Smooth muscle cell (in vitro differentiated cells): ENCODE measurements around the gene ATP5F1D. TPM values are rescaled to one million over a fixed set of nuclear protein-coding genes. Genes with fewer than 3 reads are reported as not detected.

Experiments used
- DNase-seq: peaks from one replicate; lab custom pipeline; 2025; ENCODE audit not compliant: unreplicated experiment; lab: John Stamatoyannopoulos, UW
- H2AFZ ChIP-seq: fragments of 200-600 bp; sonication (generic); 2 replicates; pipeline ENCODE4 v1.6.0; 2016; ENCODE audit warnings: antibody characterized with exemption, low read depth, mild to moderate bottlenecking
- H3F3A ChIP-seq: fragments of 200-600 bp; sonication (generic); 2 replicates; pipeline ENCODE4 v1.6.0; 2017; ENCODE audit warnings: antibody characterized with exemption, low read depth
- H3K27ac ChIP-seq: fragments of 200-600 bp; sonication (generic); 2 replicates; pipeline ENCODE4 v1.5.1; 2016; ENCODE audit warnings: low read depth, mild to moderate bottlenecking
- H3K27me3 ChIP-seq: fragments of 200-600 bp; sonication (generic); 2 replicates; pipeline ENCODE4 v1.6.1; 2016; ENCODE audit warnings: low read depth, mild to moderate bottlenecking
- H3K36me3 ChIP-seq: fragments of 200-600 bp; sonication (generic); 2 replicates; pipeline ENCODE4 v1.5.1; 2016; ENCODE audit warnings: low read depth
- H3K4me1 ChIP-seq: fragments of 200-600 bp; sonication (generic); 2 replicates; pipeline ENCODE4 v1.5.1; 2016; ENCODE audit warnings: low read depth
- H3K4me2 ChIP-seq: fragments of 200-600 bp; sonication (generic); 2 replicates; pipeline ENCODE4 v1.6.0; 2016; ENCODE audit warnings: mild to moderate bottlenecking
- H3K4me3 ChIP-seq: fragments of 200-600 bp; sonication (generic); 2 replicates; pipeline ENCODE4 v1.5.1; 2016; ENCODE audit warnings: mild to moderate bottlenecking
- H3K79me2 ChIP-seq: fragments of 200-600 bp; sonication (generic); 2 replicates; pipeline ENCODE4 v1.6.0; 2016; ENCODE audit warnings: low read depth, mild to moderate bottlenecking
- H3K9ac ChIP-seq: fragments of 200-600 bp; sonication (generic); 2 replicates; pipeline ENCODE4 v1.6.0; 2016; ENCODE audit warnings: low read depth
- H3K9me3 ChIP-seq: fragments of 200-600 bp; sonication (generic); replicated peaks from 2 replicates; pipeline ENCODE4 v1.5.1; 2016; ENCODE audit warnings: low read depth
- H4K20me1 ChIP-seq: fragments of 200-600 bp; sonication (generic); 2 replicates; pipeline ENCODE4 v1.6.0; 2016; ENCODE audit warnings: low read depth
- WGBS: methylation state at CpG from one replicate; pipeline ENCODE4 v1.1.7; 2016; ENCODE audit warnings: low lambda C conversion rate; 5-methylcytosine and 5-hydroxymethylcytosine counted together
- polyA plus RNA-seq: library from polyadenylated mRNA; unstranded; fragments of >200 nt; fragmentation: Nextera tagmentation; extraction: Ambion mirVana; gene quantifications from 2 replicates; pipeline ENCODE4 v1.2.1, GENCODE V29; 2016
- total RNA-seq: library from RNA; depleted of rRNA; stranded (reverse); fragments of >200 nt; gene quantifications from 2 replicates; pipeline ENCODE4 v1.2.3, GENCODE V29; 2014
- TF ChIP-seq, protein P1 (sequence below): fragments of 200-600 bp; sonication (generic); IDR thresholded peaks from 2 replicates; pipeline ENCODE4 v1.5.1; 2017; ENCODE audit warnings: borderline replicate concordance, mild to moderate bottlenecking, antibody characterized with exemption; ENCODE audit not compliant: insufficient read depth, poor library complexity, severe bottlenecking

Gene ATP5F1D
- total and polyA plus RNA-seq, 2 experiments from 2014 or later, result 68.8 to 272 TPM

DNA sequence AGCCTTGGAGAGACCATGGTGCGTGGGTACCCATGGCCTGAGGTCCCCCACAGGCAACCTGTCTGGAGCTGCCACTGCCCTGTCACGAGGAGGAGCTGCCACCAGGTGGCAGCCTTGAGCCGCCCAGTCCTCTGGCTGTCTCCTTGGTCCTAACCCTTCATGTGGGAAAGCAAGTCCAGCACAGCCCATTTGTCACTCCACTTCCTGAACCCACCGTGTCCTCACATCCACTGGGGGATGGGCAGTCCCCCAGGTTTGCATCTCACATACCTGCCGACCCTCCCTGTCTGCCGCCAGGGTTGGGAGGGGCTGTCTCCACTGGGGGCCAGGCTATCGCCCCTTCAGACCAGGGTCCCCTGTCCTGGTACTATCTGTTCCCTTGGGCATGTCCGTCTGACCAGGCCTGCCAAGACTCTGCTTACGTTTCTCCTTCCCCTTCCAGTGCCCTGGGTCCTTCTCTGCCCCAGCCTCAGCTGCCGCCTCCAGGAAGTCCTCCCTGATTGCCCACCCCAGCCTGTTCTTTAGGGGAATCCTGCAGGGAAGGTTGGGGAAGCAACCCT, 38.3 kb downstream of the ATP5F1D start:
- 48% methylated on average over 10 of the region's 10 CpGs for WGBS
- Histone ChIP-seq H3F3A (peaks cover 3% of the 10 kb centered on the region), H3K4me1 (peaks cover 13% of the 10 kb centered on the region), H3K27me3 (no peaks in the 10 kb centered on the region), H4K20me1 (peaks cover 8% of the 10 kb centered on the region), H3K27ac (no peak overlapping the region), H3K36me3 (no peaks in the 10 kb centered on the region), H3K9ac (no peak overlapping the region), H2AFZ (no peak overlapping the region), H3K9me3 (no peaks in the 10 kb centered on the region), H3K4me3 (no peak overlapping the region), H3K4me2 (no peak overlapping the region), H3K79me2 (peaks cover 17% of the 10 kb centered on the region)
- DNase-seq, result peak; percentile 53
- TF ChIP-seq, protein P1, sequence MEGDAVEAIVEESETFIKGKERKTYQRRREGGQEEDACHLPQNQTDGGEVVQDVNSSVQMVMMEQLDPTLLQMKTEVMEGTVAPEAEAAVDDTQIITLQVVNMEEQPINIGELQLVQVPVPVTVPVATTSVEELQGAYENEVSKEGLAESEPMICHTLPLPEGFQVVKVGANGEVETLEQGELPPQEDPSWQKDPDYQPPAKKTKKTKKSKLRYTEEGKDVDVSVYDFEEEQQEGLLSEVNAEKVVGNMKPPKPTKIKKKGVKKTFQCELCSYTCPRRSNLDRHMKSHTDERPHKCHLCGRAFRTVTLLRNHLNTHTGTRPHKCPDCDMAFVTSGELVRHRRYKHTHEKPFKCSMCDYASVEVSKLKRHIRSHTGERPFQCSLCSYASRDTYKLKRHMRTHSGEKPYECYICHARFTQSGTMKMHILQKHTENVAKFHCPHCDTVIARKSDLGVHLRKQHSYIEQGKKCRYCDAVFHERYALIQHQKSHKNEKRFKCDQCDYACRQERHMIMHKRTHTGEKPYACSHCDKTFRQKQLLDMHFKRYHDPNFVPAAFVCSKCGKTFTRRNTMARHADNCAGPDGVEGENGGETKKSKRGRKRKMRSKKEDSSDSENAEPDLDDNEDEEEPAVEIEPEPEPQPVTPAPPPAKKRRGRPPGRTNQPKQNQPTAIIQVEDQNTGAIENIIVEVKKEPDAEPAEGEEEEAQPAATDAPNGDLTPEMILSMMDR, result peak; percentile 87

DNA sequence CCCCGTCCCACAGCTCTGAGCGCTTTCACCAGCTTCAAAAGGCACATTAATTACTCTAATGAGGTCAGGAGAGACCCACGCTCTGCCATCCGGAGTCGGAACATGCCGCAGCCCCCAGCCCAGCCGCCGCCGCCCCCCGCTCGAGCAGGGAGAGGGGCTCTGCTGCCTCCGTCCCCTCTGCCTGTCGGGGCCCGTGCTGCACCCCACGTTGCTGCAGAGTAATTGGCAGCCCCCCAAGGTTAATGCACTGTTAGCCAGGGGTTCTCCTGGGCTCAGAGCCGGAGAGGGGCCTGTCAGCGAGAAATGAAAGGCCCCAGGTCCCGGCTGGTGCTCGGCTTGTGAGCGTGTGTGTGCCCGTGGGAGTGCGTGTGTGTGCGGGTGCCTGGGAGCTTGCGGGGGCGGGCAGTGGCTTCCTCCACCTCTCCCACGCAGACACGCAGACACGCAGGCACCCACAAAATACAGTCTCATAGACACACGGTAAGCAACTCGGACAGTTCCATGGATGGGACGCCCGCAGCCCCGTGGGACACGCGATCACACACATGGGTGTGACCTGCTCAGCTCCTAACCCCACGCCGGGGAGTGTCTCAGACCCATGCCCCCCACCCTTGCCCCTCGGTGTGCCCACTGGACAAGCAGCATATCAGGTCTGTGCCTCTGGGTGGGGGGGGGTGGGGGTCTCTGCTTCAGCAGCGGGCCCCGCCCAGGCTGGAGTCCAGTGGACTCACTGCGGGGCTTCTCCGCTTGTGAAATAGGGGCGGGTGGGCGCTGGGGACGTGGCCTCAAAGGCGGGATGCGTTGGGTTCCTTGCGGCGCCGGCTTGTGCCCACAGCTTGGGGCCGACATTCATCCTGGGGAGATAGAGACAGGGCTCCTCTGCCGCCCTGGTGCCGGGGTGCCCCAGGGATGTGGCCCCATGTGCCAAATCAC, 39.4 kb downstream of the ATP5F1D start:
- Histone ChIP-seq H3K27me3 (no peaks in the 10 kb centered on the region), H3K36me3 (no peaks in the 10 kb centered on the region), H3K9me3 (no peaks in the 10 kb centered on the region), H3F3A (no peaks in the 10 kb centered on the region), H2AFZ (no peak overlapping the region), H3K79me2 (peaks cover 15% of the 10 kb centered on the region), H3K4me2 (no peak overlapping the region), H3K27ac (no peak overlapping the region), H4K20me1 (peaks cover 8% of the 10 kb centered on the region), H3K9ac (no peak overlapping the region), H3K4me1 (peaks cover 9% of the 10 kb centered on the region), H3K4me3 (no peak overlapping the region)
- WGBS, result 95% methylated on average over 53 of the region's 53 CpGs
- TF ChIP-seq, protein P1, result no peak
- no peak for DNase-seq

DNA sequence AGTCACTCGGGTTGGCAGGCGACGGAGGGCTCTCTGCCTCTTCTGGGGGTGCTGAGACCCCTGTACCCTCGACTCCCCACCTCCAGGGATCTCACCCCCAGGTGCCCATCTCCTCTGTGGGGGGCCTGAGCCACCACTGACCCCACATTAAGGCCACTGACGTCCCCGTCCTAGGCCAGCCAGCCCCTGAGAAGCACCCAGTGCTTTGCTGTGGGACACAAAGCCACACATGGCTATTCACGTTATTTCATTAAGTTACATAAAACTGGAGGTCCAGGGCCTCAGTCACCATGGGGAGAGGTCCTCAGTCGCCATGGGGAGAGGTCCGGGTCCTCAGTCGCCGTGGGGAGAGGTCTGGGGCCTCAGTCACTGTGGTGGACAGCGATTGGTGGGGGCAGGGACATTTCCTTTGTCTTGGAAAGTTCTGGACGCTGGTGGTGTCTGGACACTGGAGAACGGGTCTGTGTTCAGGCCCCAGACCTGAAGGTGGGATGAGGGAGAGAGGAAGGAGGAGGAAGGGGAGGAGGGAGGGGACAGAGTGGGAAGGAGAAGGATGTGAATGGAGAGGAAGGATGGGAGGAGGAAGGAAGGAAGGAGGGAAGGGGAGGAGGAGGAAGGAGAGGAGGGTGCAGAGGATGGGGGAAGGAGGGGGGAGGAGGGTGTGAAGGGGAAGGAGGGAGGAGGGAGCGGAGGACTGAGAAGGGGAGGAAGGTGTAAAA, 40.2 kb downstream of the ATP5F1D start:
- no peak for DNase-seq
- H3K27ac ChIP-seq, result no peak overlapping the region
- H2AFZ ChIP-seq, result no peak overlapping the region
- no peaks in the 10 kb centered on the region for H3K36me3 ChIP-seq
- H3K4me1 ChIP-seq, result peaks cover 2% of the 10 kb centered on the region
- no peak overlapping the region for H3K9ac ChIP-seq
- H3K27me3 ChIP-seq, result no peaks in the 10 kb centered on the region
- 86% methylated on average over 14 of the region's 15 CpGs for whole genome bisulfite sequencing
- H4K20me1 ChIP-seq, result peaks cover 8% of the 10 kb centered on the region
- H3K9me3 ChIP-seq, result no peaks in the 10 kb centered on the region
- H3K4me2 ChIP-seq, result no peak overlapping the region
- H3K4me3 ChIP-seq, result no peak overlapping the region
- H3K79me2 ChIP-seq, result peaks cover 8% of the 10 kb centered on the region
- TF ChIP-seq, protein P1, result no peak
- no peaks in the 10 kb centered on the region for H3F3A ChIP-seq
